ENCODE measurements around the gene KATNB1. TPM values are rescaled to one million over a fixed set of nuclear protein-coding genes. Genes with fewer than 3 reads are reported as not detected.

KATNB1 gene
- total RNA-seq, 4 donors from 2014 or later = 13.3 to 27.4 (median 18.1) TPM

DNA sequence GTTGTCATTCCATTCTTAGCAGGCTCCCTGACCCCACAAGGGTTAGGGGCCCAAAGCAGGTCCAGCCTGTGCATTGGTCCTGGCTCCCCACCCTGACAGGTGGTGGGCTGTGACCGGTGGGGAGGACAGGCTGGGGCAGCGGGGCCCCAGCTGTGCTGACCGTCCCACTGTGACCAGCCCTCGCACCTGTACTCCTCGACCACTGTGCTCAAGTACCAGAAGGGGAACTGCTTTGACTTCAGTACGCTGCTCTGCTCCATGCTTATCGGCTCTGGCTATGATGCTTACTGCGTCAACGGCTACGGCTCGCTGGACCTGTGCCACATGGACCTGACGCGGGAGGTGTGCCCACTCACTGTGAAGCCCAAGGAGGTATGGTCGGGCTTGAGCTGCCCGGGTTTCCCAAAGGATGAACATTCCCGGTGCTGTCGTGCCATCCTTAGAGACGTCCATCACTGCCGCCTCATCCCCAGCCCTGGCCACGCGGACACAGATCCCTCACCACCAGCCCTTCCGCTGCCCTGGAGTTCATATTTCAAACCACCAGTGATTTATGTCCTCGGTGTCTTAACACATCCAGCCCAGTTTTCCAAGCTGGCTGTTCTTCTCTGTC lies 33.7 kb upstream of the KATNB1 start:
- DNase-seq = peak in 1 of 2 donors; percentile 33
- Histone ChIP-seq H3K4me1 (no peaks in the 10 kb centered on the region), H3K27ac (peak overlapping the region in 1 of 2 donors; percentile 6), H3K9me3 (no peaks in the 10 kb centered on the region), H3K27me3 (no peaks in the 10 kb centered on the region), H3K4me3 (no peak overlapping the region), H3K36me3 (no peaks in the 10 kb centered on the region)
- TF ChIP-seq POLR2A (IDR thresholded peaks at IDR 0.05) (no peak), CTCF (IDR thresholded peaks at IDR 0.05) (no peak)
- intact Hi-C loops (cut with DNase I; ENCODE audit: low total_unique reads) = no loop called here

DNA sequence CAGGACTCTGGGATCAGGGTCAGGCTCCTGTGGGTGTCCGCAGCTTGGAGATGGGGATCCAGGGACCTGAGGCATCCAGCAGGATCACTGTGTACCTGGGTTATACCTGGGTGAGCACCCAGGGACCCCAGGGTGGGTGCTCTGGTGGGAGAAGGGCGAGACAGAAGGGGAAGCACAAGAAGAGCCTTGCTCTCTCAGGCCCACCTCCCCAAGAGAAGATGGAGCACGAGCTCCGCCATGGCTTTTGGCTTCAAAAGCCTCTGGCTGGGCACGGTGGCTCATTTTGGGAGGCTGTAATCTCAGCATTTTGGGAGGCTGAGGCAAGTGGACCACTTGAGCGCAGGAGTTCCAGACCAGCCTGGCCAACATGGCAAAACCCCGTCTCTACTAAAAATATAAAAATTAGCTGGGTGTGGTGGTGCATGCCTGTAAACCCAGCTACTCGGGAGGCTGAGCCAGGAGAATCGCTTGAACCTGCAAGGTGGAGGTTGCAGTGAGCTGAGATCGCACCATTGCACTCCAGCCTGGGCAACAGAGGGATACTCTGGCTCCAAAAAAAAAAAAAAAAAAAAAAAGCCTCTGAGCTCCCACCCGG lies 32.1 kb upstream of the KATNB1 start:
- no peak for DNase-seq
- no peaks in the 10 kb centered on the region for H3K9me3 ChIP-seq
- H3K27ac ChIP-seq = no peak overlapping the region
- H3K36me3 ChIP-seq = no peaks in the 10 kb centered on the region
- no peaks in the 10 kb centered on the region for H3K27me3 ChIP-seq
- no peak overlapping the region for H3K4me3 ChIP-seq
- TF ChIP-seq CTCF (IDR thresholded peaks at IDR 0.05) = no peak
- TF ChIP-seq POLR2A (IDR thresholded peaks at IDR 0.05) = no peak
- no peaks in the 10 kb centered on the region for H3K4me1 ChIP-seq
- intact Hi-C loops (cut with DNase I; ENCODE audit: low total_unique reads) = no loop called here

DNA sequence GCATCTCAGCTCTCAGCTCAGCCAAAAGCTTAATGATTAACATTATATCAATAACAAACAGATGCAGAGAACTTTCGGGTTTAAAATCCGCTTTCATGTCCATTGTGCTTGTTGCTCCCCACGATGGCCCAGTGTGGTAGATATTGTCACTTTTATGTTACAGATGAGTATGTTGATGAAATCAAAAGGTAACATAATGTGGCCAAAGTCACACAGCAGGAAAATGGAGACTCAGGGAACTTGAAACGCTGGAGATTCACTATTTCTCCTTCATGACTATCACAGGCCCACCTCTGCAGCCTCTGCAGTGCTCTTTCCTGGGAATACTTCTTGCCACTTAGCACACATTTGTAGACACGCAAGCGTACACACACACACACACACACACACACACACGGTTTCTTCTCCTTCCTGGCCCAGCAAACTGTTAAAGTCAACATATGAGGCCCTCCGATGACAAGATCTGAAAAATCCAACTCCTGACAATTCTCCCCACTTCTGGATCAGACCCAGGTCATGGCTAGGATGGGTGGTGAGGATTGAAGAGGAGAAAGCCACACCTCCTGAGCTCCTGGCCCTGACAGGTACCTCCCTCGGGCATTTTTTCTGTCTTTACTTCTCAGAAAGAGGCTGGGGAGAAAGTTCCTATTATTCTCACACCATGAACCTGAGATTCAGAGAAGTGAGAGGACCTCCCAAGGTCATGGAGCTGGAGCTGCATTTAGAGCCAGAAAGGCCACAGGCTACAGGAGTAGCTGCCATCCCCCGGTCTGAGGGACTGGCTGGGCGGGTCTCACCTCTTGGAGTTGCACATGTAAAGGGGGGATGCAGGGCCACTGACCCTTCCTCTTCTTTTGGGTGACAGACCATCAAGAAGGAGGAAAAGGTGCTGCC lies 31.3 kb upstream of the KATNB1 start:
- intact Hi-C loops (cut with DNase I; ENCODE audit: low total_unique reads) = no loop called here

DNA sequence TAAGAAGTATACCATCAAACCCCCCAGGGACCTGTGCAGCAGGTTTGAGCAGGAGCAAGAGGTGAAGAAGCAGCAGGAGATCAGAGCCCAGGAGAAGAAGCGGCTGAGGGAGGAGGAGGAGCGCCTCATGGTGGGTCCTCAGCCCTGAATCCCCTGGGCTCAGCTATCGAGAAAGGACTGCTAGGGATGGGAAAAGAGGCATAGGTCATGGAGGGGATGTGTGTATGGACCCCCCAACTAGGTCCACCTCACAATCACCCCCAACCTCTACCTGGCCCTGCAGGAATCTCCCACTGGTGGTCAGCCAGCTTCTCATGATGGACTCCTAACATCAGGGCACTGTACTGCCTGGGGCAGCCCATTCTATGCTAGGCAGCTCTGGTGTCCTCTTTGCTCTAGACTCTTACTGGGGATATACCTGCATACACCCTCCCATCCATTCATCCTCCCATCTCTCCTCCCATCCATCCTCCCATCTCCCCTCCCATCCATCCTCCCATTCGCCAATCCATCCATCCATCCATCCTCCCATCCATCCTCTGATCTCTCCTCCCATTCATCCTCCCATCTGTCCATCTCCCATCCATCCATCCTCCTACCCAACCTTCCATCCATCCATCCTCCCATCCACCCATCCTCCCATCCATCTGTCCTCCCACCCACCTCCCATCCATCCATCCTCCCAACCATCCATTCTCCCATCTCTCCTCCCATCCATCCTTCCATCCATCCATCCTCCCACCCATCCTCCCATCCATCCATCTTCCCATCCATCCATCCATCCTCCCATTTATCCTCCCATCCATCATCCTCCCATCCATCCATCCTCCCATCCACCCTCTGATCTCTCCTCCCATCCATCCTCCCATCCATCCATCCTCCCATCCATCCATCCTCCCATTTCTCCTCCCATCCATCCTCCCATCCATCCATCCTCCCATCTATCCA lies 30.4 kb upstream of the KATNB1 start:
- no peak for TF ChIP-seq POLR2A (IDR thresholded peaks at IDR 0.05)
- TF ChIP-seq CTCF (IDR thresholded peaks at IDR 0.05) = no peak

More for the DNA sequence above, 31.3 kb upstream of the KATNB1 start:
- Histone ChIP-seq H3K27ac (no peak overlapping the region), H3K9me3 (no peaks in the 10 kb centered on the region), H3K4me1 (no peaks in the 10 kb centered on the region), H3K36me3 (no peaks in the 10 kb centered on the region), H3K4me3 (no peak overlapping the region), H3K27me3 (no peaks in the 10 kb centered on the region)
- no peak for DNase-seq
- TF ChIP-seq CTCF (IDR thresholded peaks at IDR 0.05) = no peak
- TF ChIP-seq POLR2A (IDR thresholded peaks at IDR 0.05) = no peak

More for the DNA sequence above, 30.4 kb upstream of the KATNB1 start:
- no peaks in the 10 kb centered on the region for H3K36me3 ChIP-seq
- no peak overlapping the region for H3K27ac ChIP-seq
- no peaks in the 10 kb centered on the region for H3K27me3 ChIP-seq
- intact Hi-C loops (cut with DNase I; ENCODE audit: low total_unique reads) = no loop called here
- H3K4me1 ChIP-seq = no peaks in the 10 kb centered on the region
- no peaks in the 10 kb centered on the region for H3K9me3 ChIP-seq
- DNase-seq = no peak
- no peak overlapping the region for H3K4me3 ChIP-seq

All from uterus (tissue), 4 donors.